Measurements from ENCODE around the gene CCDC74A. TPM values are rescaled to one million over a fixed set of nuclear protein-coding genes. Genes with fewer than 3 reads are reported as not detected.
"Not testable (repeated sequence)": the region's sequence is repeated elsewhere in the genome, so short reads cannot be mapped to it uniquely, and the experiment has no call there.

CCDC74A gene
- total RNA-seq, 1 experiment from 2014 or later, result 7.8 TPM

DNA sequence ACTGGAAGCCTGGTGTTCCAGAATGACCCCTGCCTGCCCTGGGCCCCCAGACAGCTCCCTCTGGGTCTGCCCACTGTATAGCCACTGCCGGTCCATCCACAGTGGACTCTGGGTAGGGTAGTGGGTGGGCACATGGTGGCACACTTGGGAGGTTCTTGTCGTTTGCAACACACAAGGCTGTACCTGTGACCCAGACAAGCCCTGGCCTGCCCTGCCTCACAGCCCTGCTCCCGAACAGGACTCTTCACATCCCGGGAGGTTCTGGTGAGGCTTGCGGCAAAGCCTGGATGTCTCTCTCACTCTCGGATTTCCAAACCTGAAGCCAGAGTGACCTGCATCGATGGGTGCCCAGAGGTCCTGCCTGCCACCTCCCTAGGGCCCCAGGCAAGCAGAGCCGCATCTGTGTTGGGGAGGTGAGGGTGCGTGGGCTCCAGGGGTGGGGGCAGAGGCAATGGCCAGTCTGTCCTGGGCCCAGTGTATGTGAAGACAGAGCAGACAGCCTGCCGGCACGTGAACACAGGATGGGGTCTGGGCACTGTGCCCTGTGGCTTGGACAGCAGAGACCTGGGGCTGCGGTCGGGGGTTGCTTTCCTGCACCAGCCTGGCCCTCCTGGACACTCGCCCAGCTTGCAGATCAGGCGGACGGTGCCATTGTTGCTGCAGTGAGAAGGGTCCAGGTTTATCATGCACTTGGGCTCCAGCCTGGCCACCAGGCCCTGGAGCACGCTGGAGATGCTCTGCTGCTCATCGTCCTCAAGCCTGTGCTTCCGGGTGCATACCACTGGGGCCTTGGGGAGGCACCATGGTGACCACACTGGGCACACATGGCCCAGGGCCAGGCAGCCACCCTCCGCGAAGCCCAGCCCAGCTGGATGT lies 8.5 kb downstream of the CCDC74A start:
- not testable (repeated sequence) for H3K79me2 ChIP-seq (ENCODE audit: low read length); H2AFZ ChIP-seq (ENCODE audit: low read length); H4K20me1 ChIP-seq (ENCODE audit: insufficient read depth, low read depth, low read length); H3K36me3 ChIP-seq (ENCODE audit: insufficient read depth, low read length); H3K4me2 ChIP-seq (ENCODE audit: low read depth, low read length, poor library complexity, severe bottlenecking); DNase-seq; H3K27ac ChIP-seq (ENCODE audit: low read length); H3K4me3 ChIP-seq (ENCODE audit: low read length); H3K9ac ChIP-seq (ENCODE audit: low read length); H3K9me3 ChIP-seq (ENCODE audit: low read length); H3K4me1 ChIP-seq (ENCODE audit: low read length); H3K27me3 ChIP-seq (ENCODE audit: low read length); H3K9me2 ChIP-seq (replicated peaks; ENCODE audit: insufficient read depth, low read length)

DNA sequence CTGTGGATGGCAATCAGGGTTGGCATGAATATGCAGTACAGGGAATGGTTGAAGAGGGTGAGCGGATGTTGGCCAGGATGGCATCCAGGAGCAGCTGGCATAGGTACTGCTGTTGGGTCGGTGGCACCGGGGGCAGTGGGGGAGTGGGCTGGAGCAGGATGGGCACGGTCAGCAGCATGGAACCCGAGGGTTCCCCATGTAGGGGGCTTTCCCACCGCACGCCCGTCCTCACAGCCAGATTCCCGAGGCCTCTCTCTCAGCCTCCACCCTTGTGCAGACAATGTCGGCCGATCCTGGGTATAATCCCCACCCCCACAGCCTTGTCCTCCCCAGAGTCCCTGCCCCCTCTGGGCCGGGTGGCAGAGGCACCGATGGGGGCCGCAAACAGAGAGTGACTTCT lies 9.2 kb downstream of the CCDC74A start:
- H3K4me1 ChIP-seq (ENCODE audit: low read length); DNase-seq; H3K9ac ChIP-seq (ENCODE audit: low read length); H2AFZ ChIP-seq (ENCODE audit: low read length); H3K9me2 ChIP-seq (replicated peaks; ENCODE audit: insufficient read depth, low read length); H3K27ac ChIP-seq (ENCODE audit: low read length); H3K9me3 ChIP-seq (ENCODE audit: low read length); H4K20me1 ChIP-seq (ENCODE audit: insufficient read depth, low read depth, low read length); H3K4me2 ChIP-seq (ENCODE audit: low read depth, low read length, poor library complexity, severe bottlenecking); H3K27me3 ChIP-seq (ENCODE audit: low read length); H3K79me2 ChIP-seq (ENCODE audit: low read length); H3K4me3 ChIP-seq (ENCODE audit: low read length); H3K36me3 ChIP-seq (ENCODE audit: insufficient read depth, low read length): not testable (repeated sequence)

DNA sequence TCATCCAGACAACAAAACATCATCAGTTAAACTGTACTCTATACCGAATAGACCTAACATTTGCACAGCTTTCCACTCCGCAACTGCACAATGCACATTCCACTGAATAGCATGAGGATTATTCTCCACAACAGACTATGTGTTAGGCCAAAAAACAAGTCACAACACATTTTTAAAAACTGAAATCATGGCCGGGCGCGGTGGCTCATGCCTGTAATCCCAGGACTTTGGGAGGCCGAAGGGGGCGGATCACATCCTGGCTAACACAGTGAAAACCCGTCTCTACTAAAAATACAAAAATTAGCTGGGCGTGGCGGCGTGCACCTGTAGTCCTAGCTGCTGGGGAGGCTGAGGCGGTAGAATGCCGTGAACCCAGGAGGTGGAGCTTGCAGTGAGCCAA lies 11.2 kb downstream of the CCDC74A start:
- not testable (repeated sequence) for H3K9me2 ChIP-seq (replicated peaks; ENCODE audit: insufficient read depth, low read length); H3K4me3 ChIP-seq (ENCODE audit: low read length); H2AFZ ChIP-seq (ENCODE audit: low read length)

GRCh38 chr2:131542438-131543384 lies 15.0 kb downstream of the CCDC74A start:
- H3K27me3 ChIP-seq (ENCODE audit: low read length), result no peaks in the 10 kb centered on the region
- H3K4me2 ChIP-seq (ENCODE audit: low read depth, low read length, poor library complexity, severe bottlenecking), result no peak overlapping the region
- no peaks in the 10 kb centered on the region for H3K36me3 ChIP-seq (ENCODE audit: insufficient read depth, low read length)
- H3K9me3 ChIP-seq (ENCODE audit: low read length), result no peaks in the 10 kb centered on the region
- no peak overlapping the region for H3K4me3 ChIP-seq (ENCODE audit: low read length)
- H3K4me1 ChIP-seq (ENCODE audit: low read length), result no peaks in the 10 kb centered on the region
- no peak overlapping the region for H3K9ac ChIP-seq (ENCODE audit: low read length)
- H2AFZ ChIP-seq (ENCODE audit: low read length), result no peak overlapping the region
- H4K20me1 ChIP-seq (ENCODE audit: insufficient read depth, low read depth, low read length), result no peaks in the 10 kb centered on the region
- DNase-seq, result no peak
- H3K27ac ChIP-seq (ENCODE audit: low read length), result no peak overlapping the region
- no peaks in the 10 kb centered on the region for H3K9me2 ChIP-seq (replicated peaks; ENCODE audit: insufficient read depth, low read length)
- no peaks in the 10 kb centered on the region for H3K79me2 ChIP-seq (ENCODE audit: low read length)

More for the DNA sequence above, 11.2 kb downstream of the CCDC74A start:
- not testable (repeated sequence) for H4K20me1 ChIP-seq (ENCODE audit: insufficient read depth, low read depth, low read length); H3K79me2 ChIP-seq (ENCODE audit: low read length); H3K36me3 ChIP-seq (ENCODE audit: insufficient read depth, low read length); H3K4me2 ChIP-seq (ENCODE audit: low read depth, low read length, poor library complexity, severe bottlenecking); H3K27ac ChIP-seq (ENCODE audit: low read length); H3K4me1 ChIP-seq (ENCODE audit: low read length); DNase-seq; H3K9ac ChIP-seq (ENCODE audit: low read length); H3K9me3 ChIP-seq (ENCODE audit: low read length); H3K27me3 ChIP-seq (ENCODE audit: low read length)

- Histone ChIP-seq H3K27me3 (ENCODE audit: low read length) (no peaks in the 10 kb centered on the region), H3K36me3 (ENCODE audit: insufficient read depth, low read length) (no peaks in the 10 kb centered on the region), H3K4me2 (ENCODE audit: low read depth, low read length, poor library complexity, severe bottlenecking) (no peak overlapping the region), H3K9me3 (ENCODE audit: low read length) (no peaks in the 10 kb centered on the region), H4K20me1 (ENCODE audit: insufficient read depth, low read depth, low read length) (no peaks in the 10 kb centered on the region), H3K9me2 (replicated peaks; ENCODE audit: insufficient read depth, low read length) (no peaks in the 10 kb centered on the region), H3K27ac (ENCODE audit: low read length) (no peak overlapping the region), H3K4me3 (ENCODE audit: low read length) (no peak overlapping the region), H3K9ac (ENCODE audit: low read length) (no peak overlapping the region), H3K79me2 (ENCODE audit: low read length) (no peaks in the 10 kb centered on the region), H2AFZ (ENCODE audit: low read length) (no peak overlapping the region), H3K4me1 (ENCODE audit: low read length) (no peaks in the 10 kb centered on the region)
- DNase-seq, result no peak
Measured at GRCh38 chr2:131543385-131543891, 15.8 kb downstream of the CCDC74A start.

DNA sequence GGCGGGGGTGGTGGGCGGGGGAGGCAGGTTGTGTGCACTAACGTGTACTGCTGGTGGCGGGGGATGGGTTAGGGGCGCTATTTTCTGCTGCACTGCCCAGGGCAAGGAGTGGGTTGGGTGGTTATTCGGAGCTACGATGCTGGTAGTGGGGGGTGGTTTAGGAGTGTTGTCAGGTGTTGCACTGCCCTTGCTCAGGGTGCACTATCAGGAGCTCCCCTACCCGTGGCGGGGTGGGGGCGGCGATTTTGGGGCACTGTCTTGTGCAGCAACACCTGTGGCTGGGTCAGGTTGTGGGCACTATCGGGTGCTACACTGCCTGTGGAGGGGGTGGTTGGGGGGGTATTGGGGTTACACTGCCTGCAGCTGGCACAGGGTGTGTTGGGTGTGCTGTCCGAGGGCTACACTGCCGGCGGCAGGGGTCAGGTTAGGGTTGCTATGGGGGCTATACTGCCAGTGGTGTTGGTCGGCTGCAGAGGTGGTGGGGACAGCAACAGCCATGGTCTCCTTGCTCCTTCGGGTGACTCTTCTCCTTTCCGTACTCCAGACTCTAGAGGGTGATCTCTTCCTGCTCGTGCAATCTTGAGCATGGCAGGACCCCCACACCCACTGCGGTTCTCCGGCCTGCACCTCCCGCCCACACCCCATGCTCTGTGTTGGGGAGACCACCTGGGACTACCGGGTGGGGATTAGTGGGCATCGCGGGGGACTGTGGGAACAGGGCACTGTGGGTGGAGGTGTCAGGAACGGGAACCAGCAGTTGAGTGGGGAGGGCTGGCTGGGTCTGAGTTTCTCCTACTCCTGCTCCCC lies 16.5 kb downstream of the CCDC74A start:
- not testable (repeated sequence) for H3K4me3 ChIP-seq (ENCODE audit: low read length); H3K27me3 ChIP-seq (ENCODE audit: low read length); H3K9me2 ChIP-seq (replicated peaks; ENCODE audit: insufficient read depth, low read length); H3K9ac ChIP-seq (ENCODE audit: low read length); H4K20me1 ChIP-seq (ENCODE audit: insufficient read depth, low read depth, low read length); H3K9me3 ChIP-seq (ENCODE audit: low read length); H3K79me2 ChIP-seq (ENCODE audit: low read length); H3K36me3 ChIP-seq (ENCODE audit: insufficient read depth, low read length); H2AFZ ChIP-seq (ENCODE audit: low read length); DNase-seq; H3K4me1 ChIP-seq (ENCODE audit: low read length); H3K27ac ChIP-seq (ENCODE audit: low read length); H3K4me2 ChIP-seq (ENCODE audit: low read depth, low read length, poor library complexity, severe bottlenecking)

DNA sequence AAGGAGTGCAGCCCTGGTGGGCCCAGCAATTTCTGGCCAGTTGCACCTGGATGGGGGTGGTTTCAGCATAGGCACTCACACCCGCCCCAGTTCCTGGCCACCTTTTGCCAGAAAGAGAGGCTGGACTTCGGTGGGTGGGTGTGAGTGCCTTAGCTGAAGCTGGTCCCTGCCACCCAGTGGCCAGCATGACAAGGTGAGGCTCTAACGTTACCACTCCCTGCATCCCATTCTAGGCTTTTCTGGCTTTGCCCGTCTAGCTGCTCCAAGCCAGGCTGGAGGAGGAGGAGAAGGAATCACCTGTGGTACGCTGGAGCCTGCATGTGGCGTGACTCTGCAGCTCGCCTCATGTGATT lies 17.1 kb downstream of the CCDC74A start:
- not testable (repeated sequence) for H2AFZ ChIP-seq (ENCODE audit: low read length); H3K36me3 ChIP-seq (ENCODE audit: insufficient read depth, low read length); H3K9me3 ChIP-seq (ENCODE audit: low read length); DNase-seq; H3K4me2 ChIP-seq (ENCODE audit: low read depth, low read length, poor library complexity, severe bottlenecking); H3K79me2 ChIP-seq (ENCODE audit: low read length); H3K27ac ChIP-seq (ENCODE audit: low read length); H3K9me2 ChIP-seq (replicated peaks; ENCODE audit: insufficient read depth, low read length); H3K27me3 ChIP-seq (ENCODE audit: low read length); H3K4me1 ChIP-seq (ENCODE audit: low read length); H4K20me1 ChIP-seq (ENCODE audit: insufficient read depth, low read depth, low read length); H3K4me3 ChIP-seq (ENCODE audit: low read length); H3K9ac ChIP-seq (ENCODE audit: low read length)

- no peak overlapping the region for H2AFZ ChIP-seq (ENCODE audit: low read length)
- no peak for DNase-seq
- no peaks in the 10 kb centered on the region for H4K20me1 ChIP-seq (ENCODE audit: insufficient read depth, low read depth, low read length)
- no peaks in the 10 kb centered on the region for H3K9me2 ChIP-seq (replicated peaks; ENCODE audit: insufficient read depth, low read length)
- no peaks in the 10 kb centered on the region for H3K79me2 ChIP-seq (ENCODE audit: low read length)
- H3K9me3 ChIP-seq (ENCODE audit: low read length), result no peaks in the 10 kb centered on the region
- H3K27me3 ChIP-seq (ENCODE audit: low read length), result no peaks in the 10 kb centered on the region
- H3K36me3 ChIP-seq (ENCODE audit: insufficient read depth, low read length), result no peaks in the 10 kb centered on the region
- H3K27ac ChIP-seq (ENCODE audit: low read length), result no peak overlapping the region
- no peak overlapping the region for H3K9ac ChIP-seq (ENCODE audit: low read length)
- no peak overlapping the region for H3K4me2 ChIP-seq (ENCODE audit: low read depth, low read length, poor library complexity, severe bottlenecking)
- H3K4me1 ChIP-seq (ENCODE audit: low read length), result no peaks in the 10 kb centered on the region
- H3K4me3 ChIP-seq (ENCODE audit: low read length), result no peak overlapping the region
Measured at GRCh38 chr2:131552871-131553270, 25.2 kb downstream of the CCDC74A start.

Measured in Karpas-422 (cell line).